ENCODE data around the gene PTPRT.

The PTPRT gene

DNA sequence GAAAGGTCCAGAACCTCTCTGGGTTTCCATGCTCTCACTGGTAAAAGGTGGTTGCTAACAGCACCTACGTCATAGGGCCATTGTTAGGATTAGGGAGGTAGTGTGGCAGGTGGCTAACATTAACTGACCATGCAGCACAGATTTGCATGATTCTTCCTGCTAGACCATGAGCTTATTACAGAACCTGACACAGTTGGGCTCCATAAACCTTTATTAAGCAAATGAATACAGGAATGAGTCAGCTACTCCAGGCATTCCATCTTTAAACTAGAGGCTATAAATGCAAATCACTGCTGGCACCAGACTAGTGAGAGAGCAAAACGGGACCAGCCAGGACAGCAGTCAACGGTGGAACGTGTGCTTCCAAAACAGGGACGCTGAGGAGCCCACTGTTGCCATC lies 440.1 kb downstream of the PTPRT start:
- Histone ChIP-seq H3K4me1 (no peaks in the 10 kb centered on the region), H3K9me3 (peaks cover 0 to 3% (median 0%) of the 10 kb centered on the region in 3 donors), H3K27ac (no peak overlapping the region), H3K36me3 (no peaks in the 10 kb centered on the region), H3K4me3 (no peak overlapping the region), H3K27me3 (no peaks in the 10 kb centered on the region)
- DNase-seq = no peak
- TF ChIP-seq, protein P1, sequence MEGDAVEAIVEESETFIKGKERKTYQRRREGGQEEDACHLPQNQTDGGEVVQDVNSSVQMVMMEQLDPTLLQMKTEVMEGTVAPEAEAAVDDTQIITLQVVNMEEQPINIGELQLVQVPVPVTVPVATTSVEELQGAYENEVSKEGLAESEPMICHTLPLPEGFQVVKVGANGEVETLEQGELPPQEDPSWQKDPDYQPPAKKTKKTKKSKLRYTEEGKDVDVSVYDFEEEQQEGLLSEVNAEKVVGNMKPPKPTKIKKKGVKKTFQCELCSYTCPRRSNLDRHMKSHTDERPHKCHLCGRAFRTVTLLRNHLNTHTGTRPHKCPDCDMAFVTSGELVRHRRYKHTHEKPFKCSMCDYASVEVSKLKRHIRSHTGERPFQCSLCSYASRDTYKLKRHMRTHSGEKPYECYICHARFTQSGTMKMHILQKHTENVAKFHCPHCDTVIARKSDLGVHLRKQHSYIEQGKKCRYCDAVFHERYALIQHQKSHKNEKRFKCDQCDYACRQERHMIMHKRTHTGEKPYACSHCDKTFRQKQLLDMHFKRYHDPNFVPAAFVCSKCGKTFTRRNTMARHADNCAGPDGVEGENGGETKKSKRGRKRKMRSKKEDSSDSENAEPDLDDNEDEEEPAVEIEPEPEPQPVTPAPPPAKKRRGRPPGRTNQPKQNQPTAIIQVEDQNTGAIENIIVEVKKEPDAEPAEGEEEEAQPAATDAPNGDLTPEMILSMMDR (IDR thresholded peaks at IDR 0.05) = no peak
- intact Hi-C loops (cut with DNase I; ENCODE audit: low total_unique reads) = no loop called here

DNA sequence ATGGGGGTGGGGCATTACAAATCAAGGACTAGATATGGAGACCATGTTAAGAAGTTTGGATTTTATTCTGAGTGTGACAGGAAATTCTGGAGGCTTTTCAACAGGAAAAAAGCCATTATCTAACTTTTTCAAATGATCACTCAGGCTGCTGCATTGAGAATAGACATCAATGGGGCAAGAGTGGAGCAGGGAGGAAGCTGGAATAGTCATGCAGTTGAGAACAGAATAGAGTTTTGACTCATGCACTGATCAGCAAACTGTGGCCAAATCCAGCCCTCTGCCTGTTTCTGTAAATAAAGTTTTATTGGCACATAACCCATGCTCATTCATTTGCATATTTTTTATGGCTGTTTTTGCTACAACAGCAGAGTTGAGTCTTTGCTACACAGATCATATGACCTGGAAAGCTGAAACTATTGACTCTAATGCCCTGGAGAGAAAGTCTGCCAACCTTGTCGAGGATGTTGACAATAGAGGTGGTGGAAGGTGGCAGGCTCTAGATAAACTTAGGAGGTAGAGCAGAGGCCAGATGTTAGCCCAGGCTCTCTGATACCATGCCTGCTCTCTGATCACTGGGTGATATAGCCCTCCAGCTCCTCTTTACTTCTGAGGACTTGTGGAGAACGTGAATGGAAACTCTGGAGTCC lies 441.8 kb downstream of the PTPRT start:
- Histone ChIP-seq H3K4me3 (no peak overlapping the region), H3K9me3 (peaks cover 0 to 7% (median 0%) of the 10 kb centered on the region in 3 donors), H3K27ac (no peak overlapping the region), H3K4me1 (no peaks in the 10 kb centered on the region), H3K27me3 (no peaks in the 10 kb centered on the region), H3K36me3 (no peaks in the 10 kb centered on the region)
- intact Hi-C loops (cut with DNase I; ENCODE audit: low total_unique reads) = no loop called here
- DNase-seq = no peak
- TF ChIP-seq, protein P1 (IDR thresholded peaks at IDR 0.05) = no peak

DNA sequence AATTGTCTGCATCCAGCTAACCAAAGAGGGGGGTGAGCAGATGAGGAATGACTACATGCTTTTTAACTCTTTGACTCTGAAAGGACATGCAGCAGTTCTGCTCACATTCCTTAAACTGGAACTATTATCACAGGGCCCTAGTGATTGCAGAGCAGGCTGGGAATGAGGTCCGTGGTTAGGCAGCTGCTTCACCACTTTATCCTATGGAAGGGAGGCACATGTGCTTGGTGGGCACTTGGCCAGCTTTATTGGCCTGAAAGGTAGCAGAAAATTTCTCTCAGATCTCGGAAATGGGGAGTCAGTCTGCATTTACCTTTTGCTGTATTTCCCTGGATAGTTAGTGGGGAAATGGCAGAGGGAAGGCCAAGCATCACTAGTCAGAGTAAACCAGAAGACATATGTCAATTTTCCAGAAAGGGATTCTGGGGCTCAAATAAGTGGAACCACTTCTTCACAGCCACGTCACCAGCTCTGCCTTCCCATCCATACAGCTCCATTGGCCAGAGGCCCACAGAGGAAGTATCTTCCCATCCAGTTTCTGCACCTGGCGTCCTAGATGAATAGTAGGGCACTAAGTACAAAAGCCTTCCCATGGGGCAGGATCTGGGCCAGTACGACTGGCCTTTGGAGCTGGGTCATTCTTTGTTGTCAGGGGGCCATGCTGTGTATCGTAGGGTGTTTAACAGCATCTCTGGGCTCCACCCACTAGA lies 444.8 kb downstream of the PTPRT start:
- no peaks in the 10 kb centered on the region for H3K27me3 ChIP-seq
- TF ChIP-seq, protein P1 (IDR thresholded peaks at IDR 0.05) = no peak
- peaks cover 0 to 6% (median 0%) of the 10 kb centered on the region in 4 donors for H3K4me1 ChIP-seq
- H3K4me3 ChIP-seq = no peak overlapping the region
- H3K9me3 ChIP-seq = peaks cover 0 to 12% (median 4%) of the 10 kb centered on the region in 3 donors
- DNase-seq = no peak
- intact Hi-C loops (cut with DNase I; ENCODE audit: low total_unique reads) = no loop called here
- H3K27ac ChIP-seq = no peak overlapping the region
- no peaks in the 10 kb centered on the region for H3K36me3 ChIP-seq

DNA sequence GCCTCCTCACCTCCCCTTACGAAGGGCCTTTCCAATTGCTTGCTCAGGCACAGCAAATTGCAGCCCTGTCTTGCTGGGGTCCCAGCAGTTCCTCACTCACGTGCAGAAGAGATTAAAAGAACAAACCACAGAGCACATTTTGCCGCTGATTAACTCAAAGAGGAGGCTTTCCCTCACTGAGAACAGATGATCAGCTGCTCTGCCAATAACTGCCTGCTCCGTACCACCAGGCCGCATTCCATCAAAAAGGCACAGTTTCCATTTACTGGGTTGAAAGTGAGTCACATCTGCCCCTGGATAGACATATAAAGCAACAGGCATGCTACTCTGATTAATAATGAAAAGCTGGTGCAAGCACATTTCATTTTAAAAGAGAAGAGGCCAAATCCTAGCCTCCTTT lies 446.8 kb downstream of the PTPRT start:
- Histone ChIP-seq H3K27me3 (no peaks in the 10 kb centered on the region), H3K9me3 (peaks cover 0 to 12% (median 4%) of the 10 kb centered on the region in 3 donors), H3K4me1 (peaks cover 0 to 9% (median 0%) of the 10 kb centered on the region in 4 donors), H3K27ac (no peak overlapping the region), H3K36me3 (no peaks in the 10 kb centered on the region), H3K4me3 (no peak overlapping the region)
- TF ChIP-seq, protein P1 (IDR thresholded peaks at IDR 0.05) = no peak
- intact Hi-C loops (cut with DNase I; ENCODE audit: low total_unique reads) = no loop called here
- DNase-seq = no peak

DNA sequence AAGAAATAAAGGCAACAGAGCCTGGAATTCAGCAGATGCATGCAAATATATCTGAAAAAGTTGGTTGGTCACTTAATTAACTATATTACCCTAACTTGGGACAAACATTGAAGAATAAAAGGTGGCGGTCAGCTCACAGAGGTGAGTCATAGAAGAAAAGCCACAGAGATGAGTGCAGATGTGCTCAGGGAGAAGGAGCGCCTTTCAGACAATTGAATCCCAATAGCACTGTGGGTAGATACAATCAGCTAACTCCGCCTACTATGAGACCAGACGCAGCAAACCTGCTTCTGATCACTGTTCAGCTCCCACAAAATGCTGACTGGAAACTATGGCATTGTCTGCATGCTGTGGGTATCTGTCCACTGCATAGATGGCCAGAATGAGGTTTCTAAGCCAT lies 447.8 kb downstream of the PTPRT start:
- Histone ChIP-seq H3K27me3 (no peaks in the 10 kb centered on the region), H3K4me1 (peaks cover 0 to 9% (median 0%) of the 10 kb centered on the region in 4 donors), H3K36me3 (no peaks in the 10 kb centered on the region), H3K9me3 (peaks cover 0 to 12% (median 4%) of the 10 kb centered on the region in 3 donors), H3K4me3 (no peak overlapping the region), H3K27ac (no peak overlapping the region)
- DNase-seq = no peak
- intact Hi-C loops (cut with DNase I; ENCODE audit: low total_unique reads) = no loop called here
- TF ChIP-seq, protein P1 (IDR thresholded peaks at IDR 0.05) = no peak
